Sigmoid colon (tissue), 4 donors: ENCODE results near the gene DIP2C.
"Not testable (repeated sequence)": the region's sequence is repeated elsewhere in the genome, so short reads cannot be mapped to it uniquely, and the experiment has no call there.

Source experiments
- EP300 ChIP-seq, 4 donors: sonication (generic); formaldehyde crosslinking; IDR thresholded peaks; one replicate each; pipeline ENCODE4 v1.6.1; 2017; ENCODE audit warnings: antibody characterized with exemption in 4 of 4
- POLR2AphosphoS5 ChIP-seq, 4 donors: sonication (generic); formaldehyde crosslinking; IDR thresholded peaks; one replicate each; pipeline ENCODE4 v1.6.1; 2017; ENCODE audit warnings: antibody characterized with exemption in 4 of 4
- TF ChIP-seq, protein P1 (sequence below), 4 experiments: fragments of 450-650 bp in 3 of 4; fragments of 200-600 bp in 1 of 4; IDR thresholded peaks; one replicate each; pipeline ENCODE4 v1.5.1; 2016 to 2019; ENCODE audit warnings: antibody characterized with exemption in 4 of 4, mild to moderate bottlenecking in 3 of 4, moderate library complexity in 2 of 4

DNA sequence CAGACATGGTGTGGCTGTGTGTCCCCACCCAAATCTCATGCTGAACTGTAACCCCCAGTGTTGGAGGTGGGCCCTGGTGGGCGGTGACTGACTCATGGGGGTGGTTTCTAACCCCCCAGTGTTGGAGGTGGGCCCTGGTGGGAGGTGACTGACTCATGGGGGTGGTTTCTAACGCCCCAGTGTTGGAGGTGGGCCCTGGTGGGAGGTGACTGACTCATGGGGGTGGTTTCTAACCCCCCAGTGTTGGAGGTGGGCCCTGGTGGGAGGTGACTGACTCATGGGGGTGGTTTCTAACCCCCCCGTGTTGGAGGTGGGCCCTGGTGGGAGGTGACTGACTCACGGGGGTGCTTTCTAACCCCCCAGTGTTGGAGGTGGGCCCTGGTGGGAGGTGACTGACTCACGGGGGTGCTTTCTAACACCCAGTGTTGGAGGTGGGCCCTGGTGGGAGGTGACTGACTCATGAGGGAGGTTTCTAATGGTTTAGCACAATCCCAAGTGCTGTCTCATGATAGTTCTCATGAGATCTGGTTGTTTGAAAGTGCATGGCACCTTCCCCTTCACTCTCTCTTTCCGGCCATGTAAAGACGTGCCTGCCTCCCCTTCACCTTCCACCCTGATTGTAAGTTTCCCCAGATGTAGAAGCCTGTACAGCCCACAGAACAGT, 78.7 kb downstream of the DIP2C start:
- TF ChIP-seq, protein P1, sequence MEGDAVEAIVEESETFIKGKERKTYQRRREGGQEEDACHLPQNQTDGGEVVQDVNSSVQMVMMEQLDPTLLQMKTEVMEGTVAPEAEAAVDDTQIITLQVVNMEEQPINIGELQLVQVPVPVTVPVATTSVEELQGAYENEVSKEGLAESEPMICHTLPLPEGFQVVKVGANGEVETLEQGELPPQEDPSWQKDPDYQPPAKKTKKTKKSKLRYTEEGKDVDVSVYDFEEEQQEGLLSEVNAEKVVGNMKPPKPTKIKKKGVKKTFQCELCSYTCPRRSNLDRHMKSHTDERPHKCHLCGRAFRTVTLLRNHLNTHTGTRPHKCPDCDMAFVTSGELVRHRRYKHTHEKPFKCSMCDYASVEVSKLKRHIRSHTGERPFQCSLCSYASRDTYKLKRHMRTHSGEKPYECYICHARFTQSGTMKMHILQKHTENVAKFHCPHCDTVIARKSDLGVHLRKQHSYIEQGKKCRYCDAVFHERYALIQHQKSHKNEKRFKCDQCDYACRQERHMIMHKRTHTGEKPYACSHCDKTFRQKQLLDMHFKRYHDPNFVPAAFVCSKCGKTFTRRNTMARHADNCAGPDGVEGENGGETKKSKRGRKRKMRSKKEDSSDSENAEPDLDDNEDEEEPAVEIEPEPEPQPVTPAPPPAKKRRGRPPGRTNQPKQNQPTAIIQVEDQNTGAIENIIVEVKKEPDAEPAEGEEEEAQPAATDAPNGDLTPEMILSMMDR (IDR thresholded peaks at IDR 0.05), result not testable (repeated sequence)
- not testable (repeated sequence) for TF ChIP-seq EP300, POLR2AphosphoS5 (IDR thresholded peaks at IDR 0.05)
